DOHH2 (cell line): ENCODE measurements around the gene WWOX.

Experiments
- CTCF ChIP-seq: fragments of 200-600 bp; sonication (generic); IDR thresholded peaks from one replicate; pipeline ENCODE4 v1.5.1; 2014; ENCODE audit warnings: antibody characterized with exemption, mild to moderate bottlenecking, low read depth, low read length; ENCODE audit not compliant: poor library complexity, severe bottlenecking
- EZH2phosphoT487 ChIP-seq: fragments of 200-600 bp; sonication (generic); IDR thresholded peaks from 2 replicates; pipeline ENCODE4 v1.6.1; 2017; ENCODE audit warnings: borderline replicate concordance, mild to moderate bottlenecking, antibody characterized with exemption, low read length, moderate library complexity, mixed read lengths

- TF ChIP-seq CTCF (no peak), EZH2phosphoT487 (no peak)
Measured at GRCh38 chr16:78286065-78286464, 186.6 kb downstream of the WWOX start.
